ENCODE data around the gene SCAPER. TPM values are rescaled to one million over a fixed set of nuclear protein-coding genes. Genes with fewer than 3 reads are reported as not detected.

Gene SCAPER
- total and polyA plus RNA-seq, 8 donors = 3.0 to 23.8 (median 14.2) TPM

- Histone ChIP-seq H3K27me3 (no peaks in the 10 kb centered on the region), H3K36me3 (no peaks in the 10 kb centered on the region), H3K4me1 (no peaks in the 10 kb centered on the region), H3K27ac (no peak overlapping the region), H3K4me3 (no peak overlapping the region), H3K9me3 (no peaks in the 10 kb centered on the region)
- intact Hi-C loops (cut with DNase I) = no loop called here
- no peak for TF ChIP-seq CTCF (IDR thresholded peaks at IDR 0.05)
- WGBS, 2 donors = 77 to 78% methylated on average over 5 of the region's 5 CpGs
- FAIRE-seq (no peak), ATAC-seq (no peak), DNase-seq (no peak)
These were observed 322.6 kb downstream of the SCAPER start for GRCh38 chr15:76582550-76582949.

DNA sequence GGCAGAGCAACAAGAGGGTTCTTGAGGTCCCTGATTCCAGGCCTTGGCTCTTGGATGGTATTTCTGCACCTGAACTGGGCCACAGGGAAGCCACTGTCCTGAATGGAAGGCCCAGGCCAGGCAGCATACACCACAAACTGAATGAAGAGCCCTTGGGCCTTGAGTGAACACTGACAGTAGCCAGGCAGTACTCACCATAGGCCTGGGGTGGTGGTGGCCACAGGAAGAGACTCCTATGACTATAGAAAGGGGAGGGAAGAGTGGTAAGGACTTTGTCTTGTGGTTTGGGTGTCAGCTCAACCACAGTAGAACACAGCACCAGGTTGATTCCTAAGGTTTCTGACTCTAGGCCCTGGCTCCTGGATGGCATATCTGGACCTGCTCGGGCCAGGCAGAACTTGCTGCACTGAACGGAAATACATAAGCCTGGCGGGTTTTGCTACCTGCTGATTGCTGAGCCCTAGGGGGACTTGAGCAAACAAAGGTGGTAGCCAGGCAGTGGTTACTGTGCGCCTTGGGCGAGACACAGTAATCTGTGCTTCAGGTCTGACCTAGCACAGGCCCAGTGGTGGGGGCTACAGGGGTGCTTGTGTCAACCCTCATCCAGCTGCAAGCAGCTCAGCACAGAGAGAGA lies 327.1 kb downstream of the SCAPER start:
- no peak overlapping the region for H3K27ac ChIP-seq
- H3K36me3 ChIP-seq = no peaks in the 10 kb centered on the region
- DNase-seq (no peak), FAIRE-seq (no peak), ATAC-seq (no peak)
- intact Hi-C loops (cut with DNase I) = no loop called here
- H3K4me1 ChIP-seq = no peaks in the 10 kb centered on the region
- TF ChIP-seq CTCF (IDR thresholded peaks at IDR 0.05) = no peak
- no peaks in the 10 kb centered on the region for H3K9me3 ChIP-seq
- H3K4me3 ChIP-seq = no peak overlapping the region
- WGBS, 2 donors = 98% methylated on average over 5 of the region's 5 CpGs
- H3K27me3 ChIP-seq = no peaks in the 10 kb centered on the region

GRCh38 chr15:76576523-76577279 lies 328.4 kb downstream of the SCAPER start:
- H3K4me3 ChIP-seq = no peak overlapping the region
- peak; percentile 67 to 97 (median 86) for ATAC-seq

DNA sequence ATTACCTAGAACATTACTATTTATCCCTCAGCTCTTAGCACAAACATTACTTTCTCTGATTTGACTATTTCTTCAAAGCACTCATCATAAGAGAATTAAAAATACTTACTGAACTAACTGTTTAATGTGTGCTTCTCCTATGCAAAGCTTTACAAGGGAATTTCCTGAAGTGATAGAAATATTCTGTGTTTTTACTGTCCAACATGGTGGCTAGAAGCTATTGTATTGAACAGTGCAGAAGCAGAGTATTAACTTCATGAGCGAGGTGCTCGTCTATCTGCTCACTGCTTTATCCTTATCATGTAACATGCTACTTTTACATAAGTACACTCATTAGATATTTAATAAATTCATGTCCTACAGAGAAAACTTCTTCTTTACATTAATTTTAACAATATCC lies 329.5 kb downstream of the SCAPER start:
- no peak overlapping the region for H3K4me3 ChIP-seq
- H3K9me3 ChIP-seq = no peaks in the 10 kb centered on the region
- FAIRE-seq = no peak
- no peaks in the 10 kb centered on the region for H3K4me1 ChIP-seq
- WGBS, 2 donors = 96 to 99% methylated on average over 2 of the region's 2 CpGs
- intact Hi-C loops (cut with DNase I) = no loop called here
- no peaks in the 10 kb centered on the region for H3K27me3 ChIP-seq
- no peak overlapping the region for H3K27ac ChIP-seq
- TF ChIP-seq CTCF (IDR thresholded peaks at IDR 0.05) = no peak
- no peak for ATAC-seq
- no peaks in the 10 kb centered on the region for H3K36me3 ChIP-seq
- DNase-seq = no peak

More at GRCh38 chr15:76576523-76577279, 328.4 kb downstream of the SCAPER start:
- Histone ChIP-seq H3K36me3 (no peaks in the 10 kb centered on the region), H3K27me3 (no peaks in the 10 kb centered on the region), H3K9me3 (no peaks in the 10 kb centered on the region), H3K27ac (no peak overlapping the region), H3K4me1 (no peaks in the 10 kb centered on the region)
- 65 to 73% methylated on average over 9 of the region's 9 CpGs for WGBS, 2 donors
- peak in 4 of 6 donors; percentile 17 to 49 (median 33) for DNase-seq
- FAIRE-seq = no peak
- TF ChIP-seq CTCF (IDR thresholded peaks at IDR 0.05) = no peak
- intact Hi-C loops (cut with DNase I) = no loop called here

DNA sequence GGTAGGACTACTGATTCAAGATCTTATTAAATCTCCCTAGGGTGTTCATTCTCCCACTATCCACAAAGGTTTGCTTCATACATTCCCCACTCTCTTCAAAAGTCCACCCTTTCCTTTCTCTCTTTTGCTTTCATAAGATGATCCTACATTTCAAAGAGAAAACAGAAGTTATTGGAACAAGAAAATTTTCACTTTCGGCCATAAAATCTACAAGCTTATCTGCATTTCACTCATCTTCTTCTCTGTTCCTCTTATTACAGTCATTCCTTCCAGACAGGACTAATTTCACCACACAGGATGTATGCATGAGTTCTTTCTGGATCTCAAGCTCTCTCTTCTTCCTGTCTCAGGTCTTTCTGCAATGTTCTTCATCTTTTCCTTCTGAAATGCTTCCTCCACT lies 329.9 kb downstream of the SCAPER start:
- DNase-seq (no peak), FAIRE-seq (no peak), ATAC-seq (no peak)
- TF ChIP-seq CTCF (IDR thresholded peaks at IDR 0.05) = no peak
- intact Hi-C loops (cut with DNase I) = no loop called here
- H3K9me3 ChIP-seq = no peaks in the 10 kb centered on the region
- no peaks in the 10 kb centered on the region for H3K4me1 ChIP-seq
- H3K4me3 ChIP-seq = no peak overlapping the region
- WGBS, 2 donors = 90 to 91% methylated on average over 1 of the region's 1 CpG
- no peak overlapping the region for H3K27ac ChIP-seq
- H3K27me3 ChIP-seq = no peaks in the 10 kb centered on the region
- no peaks in the 10 kb centered on the region for H3K36me3 ChIP-seq
